GM21390 (cell line): ENCODE measurements around the gene INVS.
"Not testable (repeated sequence)": the region's sequence is repeated elsewhere in the genome, so short reads cannot be mapped to it uniquely, and the experiment has no call there.

Source experiments
- ATAC-seq: cut with Tn5 transposase; IDR thresholded peaks from one replicate; pipeline ENCODE4 v1.9.1; 2021; ENCODE audit not compliant: unreplicated experiment

The INVS gene

GRCh38 chr9:100083448-100084127 is 15.5 kb upstream of the INVS start:
- peak; percentile 50 for ATAC-seq

DNA sequence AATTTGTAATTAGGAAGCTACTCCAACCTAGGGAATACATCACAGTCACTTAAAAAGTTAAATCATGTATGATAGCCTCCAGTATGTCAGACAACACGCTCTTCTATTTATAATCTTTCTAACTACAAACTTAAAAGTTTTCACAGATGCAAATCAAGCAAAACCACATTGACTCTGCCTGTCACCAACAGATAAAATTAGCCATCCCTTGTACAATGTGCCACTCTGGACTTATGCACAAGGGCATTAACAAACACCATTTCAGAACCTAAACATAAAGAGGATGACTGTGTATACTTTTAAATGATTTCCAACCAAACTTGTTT is 15.0 kb upstream of the INVS start:
- peak; percentile 49 for ATAC-seq

DNA sequence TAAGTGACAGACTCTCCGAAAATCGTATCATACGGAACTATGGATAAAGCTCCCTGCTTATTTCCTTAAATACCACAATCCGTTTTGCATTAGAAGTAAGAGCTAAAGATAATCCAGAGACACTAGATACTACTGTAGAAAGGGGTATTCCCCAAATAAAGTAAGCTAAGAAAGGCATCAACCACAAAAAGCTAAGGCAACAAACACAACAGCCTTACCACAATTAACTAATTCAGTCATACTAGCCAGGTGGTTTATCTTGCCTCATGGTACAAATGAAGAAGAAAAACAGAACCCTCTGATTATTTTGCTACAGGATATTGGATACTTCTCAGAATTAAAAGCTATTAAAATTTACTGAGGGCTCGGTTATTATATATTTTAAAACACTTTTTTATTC is 14.3 kb upstream of the INVS start:
- ATAC-seq, result peak; percentile 74

- ATAC-seq, result no peak
Observed at GRCh38 chr9:100086097-100086635, 12.9 kb upstream of the INVS start.

GRCh38 chr9:100087218-100087617 is 11.8 kb upstream of the INVS start:
- no peak for ATAC-seq

DNA sequence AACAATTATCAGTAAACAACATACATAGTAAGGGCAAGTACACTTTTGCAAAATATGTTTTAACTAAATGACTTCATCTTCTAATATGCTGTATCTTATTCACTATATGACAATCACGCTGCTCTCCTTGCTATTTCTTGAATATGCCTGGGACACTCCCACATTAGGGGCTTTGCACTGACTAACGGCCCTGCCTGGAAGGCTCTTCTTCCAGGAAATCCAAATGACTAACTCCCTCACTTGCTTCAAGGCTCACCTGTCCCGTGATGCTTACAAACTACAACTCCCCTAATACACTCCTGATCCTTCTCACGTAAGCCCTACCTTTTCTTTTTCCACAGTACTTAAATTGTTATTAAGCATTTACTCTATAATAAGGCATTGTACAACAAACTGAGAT is 10.8 kb upstream of the INVS start:
- no peak for ATAC-seq

- no peak for ATAC-seq
Observed at GRCh38 chr9:100090880-100091279, 8.2 kb upstream of the INVS start.

DNA sequence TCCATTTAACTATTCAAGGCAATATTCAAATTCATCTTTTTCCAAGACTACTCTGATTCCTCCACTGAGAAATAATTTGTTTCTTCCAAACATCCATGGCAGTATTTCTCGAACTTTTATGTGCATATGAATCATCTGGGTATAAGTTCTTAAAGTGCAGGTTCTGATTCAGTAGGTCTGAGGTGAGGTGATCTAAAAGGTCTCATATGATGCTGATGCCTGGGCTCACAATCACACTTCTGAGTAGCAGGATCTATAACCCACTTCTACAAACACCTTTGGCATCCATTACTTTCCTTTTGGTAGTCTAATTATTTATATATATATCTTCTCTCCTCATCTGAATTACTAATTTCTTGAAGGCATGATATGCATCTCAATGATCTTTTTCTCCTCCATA is 7.4 kb upstream of the INVS start:
- ATAC-seq, result no peak

DNA sequence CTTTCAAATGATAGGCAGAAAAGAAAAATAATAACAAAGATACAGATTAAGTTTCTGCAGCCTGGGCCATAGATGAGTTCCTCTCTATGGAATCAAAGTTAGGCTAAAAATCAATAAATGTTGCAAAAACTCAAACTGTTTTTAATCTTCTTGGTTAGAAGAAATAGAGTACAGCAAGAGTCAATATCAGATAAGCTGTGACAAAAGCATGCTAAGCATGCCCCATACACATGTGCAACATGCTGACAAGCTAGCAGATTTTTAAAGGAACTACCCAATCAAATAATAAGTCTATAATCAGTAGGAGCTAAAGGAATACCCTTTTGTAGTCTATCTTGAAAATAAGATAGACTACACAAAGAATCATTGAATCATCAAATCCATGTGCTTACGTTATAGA is 7.0 kb upstream of the INVS start:
- no peak for ATAC-seq

- ATAC-seq, result not testable (repeated sequence)
Observed at GRCh38 chr9:100094411-100094810, 4.6 kb upstream of the INVS start.

DNA sequence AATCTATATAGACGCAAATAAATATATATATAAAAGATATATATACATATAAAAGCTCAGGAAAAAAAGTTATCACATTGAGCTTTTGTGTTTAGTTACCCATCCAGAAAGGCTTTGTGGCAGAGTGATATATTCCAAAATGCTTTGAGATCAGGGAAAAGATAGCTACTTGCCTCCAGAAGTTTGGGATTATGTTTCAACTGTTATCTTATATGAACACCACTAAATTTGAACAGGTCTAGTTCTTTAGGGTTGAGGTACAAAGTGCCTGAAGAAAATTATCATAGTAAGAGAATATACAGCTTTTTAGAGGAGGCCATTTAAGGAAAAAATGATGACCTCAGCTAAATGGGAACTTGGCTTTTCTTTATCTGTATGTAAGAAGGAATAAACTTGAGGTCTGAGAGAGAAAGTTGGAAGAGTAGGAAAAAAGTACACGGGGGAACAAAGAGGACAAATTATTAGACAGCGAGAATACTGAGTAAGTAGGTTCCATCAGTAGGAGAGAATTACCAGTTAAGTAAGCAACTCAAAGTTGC is 2.6 kb upstream of the INVS start:
- ATAC-seq, result no peak

GRCh38 chr9:100098046-100098886 is 777 bp upstream of the INVS start:
- ATAC-seq, result peak; percentile 4

- ATAC-seq, result no peak
Observed at GRCh38 chr9:100099722-100100042, 639 bp downstream of the INVS start.

DNA sequence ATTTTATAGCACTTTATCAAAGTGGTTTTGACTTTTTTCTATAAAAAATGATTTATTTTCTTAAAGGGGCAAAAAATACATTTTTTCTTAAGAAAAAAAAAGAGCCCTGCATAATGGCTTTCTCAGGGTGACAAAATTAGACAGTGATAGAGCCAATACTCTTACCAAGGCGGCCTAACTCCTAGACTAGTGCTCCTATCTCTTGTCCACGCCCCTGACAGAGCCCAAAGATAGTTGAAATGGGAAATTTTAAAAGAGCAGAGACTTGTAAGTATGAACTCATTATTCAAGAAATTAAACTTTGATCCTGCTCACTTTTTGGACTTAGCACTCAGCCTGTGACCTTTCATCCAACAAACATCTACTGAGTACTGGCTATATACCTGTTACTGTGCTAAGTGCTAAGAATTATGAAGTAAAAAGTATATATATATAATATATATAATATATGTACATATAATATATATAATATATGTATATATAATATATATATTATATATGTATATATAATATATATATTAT is 1.2 kb downstream of the INVS start:
- ATAC-seq, result no peak

DNA sequence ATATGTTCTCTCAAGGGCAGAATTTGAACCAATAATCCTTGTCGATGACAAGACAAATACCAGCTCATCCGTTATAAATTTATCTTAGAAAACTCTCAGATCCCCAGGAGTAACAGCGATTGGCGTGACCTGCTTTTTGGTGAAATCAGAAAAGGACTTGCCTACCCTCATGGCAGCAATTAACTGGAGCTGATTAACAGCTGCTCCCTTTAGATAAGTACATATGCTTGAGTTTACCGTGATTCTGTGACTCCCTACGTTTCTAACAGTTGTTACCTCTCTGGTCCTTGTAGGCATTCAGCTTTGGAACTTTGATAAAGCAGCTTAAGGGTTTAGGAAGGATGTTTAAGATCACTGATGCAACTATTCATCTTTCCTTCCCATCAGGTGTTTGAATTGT is 2.6 kb downstream of the INVS start:
- ATAC-seq, result no peak

- ATAC-seq, result no peak
Observed at GRCh38 chr9:100104314-100104713, 5.3 kb downstream of the INVS start.

DNA sequence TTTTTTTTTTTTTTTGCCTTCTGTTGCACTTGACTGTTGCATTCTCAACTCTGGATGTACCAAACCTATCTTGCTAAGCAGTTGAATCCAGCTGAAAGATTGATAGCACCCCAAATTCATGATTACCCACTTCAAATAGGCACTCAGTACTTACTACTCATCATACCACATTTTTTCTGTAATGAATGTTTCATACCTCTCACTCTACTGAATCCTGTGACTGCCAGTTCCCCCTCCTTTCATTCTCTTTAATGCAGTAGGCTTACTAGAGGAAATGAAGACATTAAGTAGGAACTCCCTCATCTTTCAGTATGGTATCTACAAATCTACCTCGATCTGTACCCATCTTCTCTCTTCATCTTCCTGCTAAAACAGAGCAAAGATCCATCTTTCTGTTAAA is 6.8 kb downstream of the INVS start:
- no peak for ATAC-seq

DNA sequence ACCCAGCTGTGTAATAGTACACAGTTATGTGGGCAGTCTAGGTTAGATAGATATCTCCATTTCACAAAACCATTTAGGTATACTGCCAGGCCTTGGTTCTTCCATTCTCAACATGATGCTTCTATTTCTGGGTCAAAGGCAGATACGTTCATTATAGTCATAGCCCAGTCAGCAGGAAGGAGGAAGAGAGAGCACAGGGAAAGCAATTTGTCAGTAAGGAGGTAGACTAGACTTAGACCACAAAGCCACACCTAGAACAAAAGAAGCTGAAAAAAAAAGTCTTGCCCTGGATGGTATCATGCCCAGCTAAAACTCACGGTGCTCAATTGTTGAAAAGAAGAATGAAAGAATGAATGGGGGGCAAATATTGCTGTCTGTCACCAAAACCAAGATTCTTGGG is 7.6 kb downstream of the INVS start:
- no peak for ATAC-seq

DNA sequence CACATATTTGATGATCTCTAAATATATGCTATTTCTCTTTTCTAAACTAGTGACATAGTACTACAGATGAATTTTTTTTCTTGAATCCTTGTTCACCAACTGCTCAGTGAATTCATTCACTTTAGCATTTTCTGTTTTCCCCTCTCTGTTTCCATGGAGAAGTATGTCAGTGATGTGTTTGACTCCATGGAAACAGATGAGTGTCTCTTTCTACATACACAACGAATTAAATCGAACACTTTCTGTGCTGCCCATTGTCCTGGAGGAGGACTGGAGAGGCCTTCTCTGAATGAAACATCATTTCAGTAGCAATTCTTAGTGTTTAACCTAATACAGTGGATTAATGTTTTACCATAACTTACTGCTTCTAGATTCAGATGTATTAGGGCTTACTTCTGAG is 9.5 kb downstream of the INVS start:
- no peak for ATAC-seq

GRCh38 chr9:100111235-100111634 is 12.2 kb downstream of the INVS start:
- ATAC-seq, result no peak

GRCh38 chr9:100112677-100113336 is 13.8 kb downstream of the INVS start:
- no peak for ATAC-seq

- no peak for ATAC-seq
Observed at GRCh38 chr9:100117316-100117715, 18.3 kb downstream of the INVS start.
